Hepatocyte (in vitro differentiated cells): ENCODE measurements around the gene SP110.

Experiments
- EZH2 ChIP-seq: fragments of 200-600 bp; sonication (generic); IDR thresholded peaks from 2 replicates; pipeline ENCODE4 v1.6.1; 2016; ENCODE audit warnings: antibody characterized with exemption, mild to moderate bottlenecking, borderline replicate concordance
- TF ChIP-seq, protein P1 (sequence below): fragments of 200-600 bp; sonication (generic); IDR thresholded peaks from 2 replicates; pipeline ENCODE4 v1.5.1; 2016; ENCODE audit warnings: antibody characterized with exemption, mild to moderate bottlenecking; ENCODE audit not compliant: poor library complexity

DNA sequence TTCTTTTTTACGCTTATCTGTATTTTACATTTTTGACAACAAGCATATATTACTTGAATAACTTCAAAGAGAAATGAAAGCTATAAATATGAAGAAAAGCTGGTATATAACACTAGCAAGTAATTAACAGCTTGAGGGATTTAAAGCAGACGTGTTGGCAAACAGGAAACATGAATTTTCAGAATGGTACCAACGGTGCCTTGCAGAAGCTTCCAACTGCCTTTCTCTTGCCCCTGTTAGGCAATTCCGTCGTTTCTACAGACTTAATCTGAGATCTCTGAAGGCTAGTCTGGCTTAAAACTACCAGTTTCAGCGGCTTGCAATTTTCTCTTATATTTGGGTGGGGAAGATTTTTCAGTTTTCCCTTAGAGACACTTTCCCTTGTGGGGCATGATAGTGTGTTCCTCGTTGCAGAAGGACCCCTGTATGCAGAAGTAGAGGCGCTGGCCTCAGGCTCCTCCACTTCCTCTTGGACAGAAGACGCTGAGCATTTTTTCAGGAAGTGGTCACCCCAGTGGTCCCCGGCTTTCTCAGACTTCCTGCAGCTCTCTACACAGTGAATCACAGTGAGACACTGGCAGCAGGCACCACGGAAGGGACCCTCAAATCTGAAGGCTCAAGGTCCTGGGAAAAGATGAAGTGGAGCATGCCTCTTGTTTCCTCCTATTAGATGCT is 94.9 kb downstream of the SP110 start:
- TF ChIP-seq, protein P1, sequence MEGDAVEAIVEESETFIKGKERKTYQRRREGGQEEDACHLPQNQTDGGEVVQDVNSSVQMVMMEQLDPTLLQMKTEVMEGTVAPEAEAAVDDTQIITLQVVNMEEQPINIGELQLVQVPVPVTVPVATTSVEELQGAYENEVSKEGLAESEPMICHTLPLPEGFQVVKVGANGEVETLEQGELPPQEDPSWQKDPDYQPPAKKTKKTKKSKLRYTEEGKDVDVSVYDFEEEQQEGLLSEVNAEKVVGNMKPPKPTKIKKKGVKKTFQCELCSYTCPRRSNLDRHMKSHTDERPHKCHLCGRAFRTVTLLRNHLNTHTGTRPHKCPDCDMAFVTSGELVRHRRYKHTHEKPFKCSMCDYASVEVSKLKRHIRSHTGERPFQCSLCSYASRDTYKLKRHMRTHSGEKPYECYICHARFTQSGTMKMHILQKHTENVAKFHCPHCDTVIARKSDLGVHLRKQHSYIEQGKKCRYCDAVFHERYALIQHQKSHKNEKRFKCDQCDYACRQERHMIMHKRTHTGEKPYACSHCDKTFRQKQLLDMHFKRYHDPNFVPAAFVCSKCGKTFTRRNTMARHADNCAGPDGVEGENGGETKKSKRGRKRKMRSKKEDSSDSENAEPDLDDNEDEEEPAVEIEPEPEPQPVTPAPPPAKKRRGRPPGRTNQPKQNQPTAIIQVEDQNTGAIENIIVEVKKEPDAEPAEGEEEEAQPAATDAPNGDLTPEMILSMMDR: no peak
- no peak for TF ChIP-seq EZH2
